Psoas muscle (tissue), 8 donors: Measurements from ENCODE around the gene MYMX. TPM values are rescaled to one million over a fixed set of nuclear protein-coding genes. Genes with fewer than 3 reads are reported as not detected.
A peak's percentile ranks its signal among the peaks of the same experiment; 100 is the strongest.

Experiments used
- ATAC-seq, 4 donors: fragments of 200-7000 bp; cut with Tn5 transposase; one replicate each; pipeline ENCODE4 v1.9.1; 2020; ENCODE audit warnings: moderate library complexity in 3 of 4, mild to moderate bottlenecking in 2 of 4
- DNase-seq, 2 donors: peaks; one replicate each; pipeline ENCODE4 v3.0.0-alpha.2; 2020
- H3K27ac ChIP-seq: fragments of 200-600 bp; one replicate; pipeline ENCODE4 v1.8.0; 2022
- H3K27me3 ChIP-seq, 3 donors: fragments of 200-600 bp in 1 of 3; one replicate each; pipeline versions ENCODE4 v1.6.1 to v1.8.0; 2013 to 2022; ENCODE audit warnings: low read length in 2 of 3, mild to moderate bottlenecking in 2 of 3, moderate library complexity in 1 of 3; ENCODE audit not compliant: insufficient read depth in 3 of 3
- H3K36me3 ChIP-seq, 2 donors: fragments of 200-600 bp in 1 of 2; one replicate each; pipeline versions ENCODE4 v1.6.1 to v1.8.0; 2013 to 2022; ENCODE audit warnings: low read depth in 1 of 2, mild to moderate bottlenecking in 1 of 2, moderate library complexity in 1 of 2; ENCODE audit not compliant: insufficient read depth in 1 of 2
- H3K4me1 ChIP-seq: fragments of 200-600 bp; one replicate; pipeline ENCODE4 v1.8.0; 2022
- H3K4me3 ChIP-seq: fragments of 200-600 bp; one replicate; pipeline ENCODE4 v1.8.0; 2022; ENCODE audit warnings: mild to moderate bottlenecking
- H3K9me3 ChIP-seq: fragments of 200-600 bp; one replicate; pipeline ENCODE4 v1.8.0; 2022
- WGBS, 3 donors: extraction: QIAGEN DNeasy Blood & Tissue Kit; methylation state at CpG; one replicate each; pipeline versions ENCODE4 v1.1.6 to v1.1.7; 2013; 5-methylcytosine and 5-hydroxymethylcytosine counted together
- intact Hi-C, 2 donors: fragments of 100-400 bp; cut with DNase I; formaldehyde crosslinking; loops; one replicate each; pipeline versions ENCODE4 v1.11.0 to v1.14.2; 2022
- polyA plus RNA-seq, 3 donors: library from polyadenylated mRNA; stranded (reverse); fragments of 200-250 nt; gene quantifications; one replicate each; pipeline ENCODE4 v1.2.3, GENCODE V29; 2013
- total RNA-seq, 4 donors: library from RNA; stranded (reverse); fragmentation: NEBNext Ultra II Directional in 2 of 4; extraction: Animal tissue kit (Norgen Biotek cat#: 25700) in 2 of 4; gene quantifications; one replicate each; pipeline versions ENCODE4 v1.2.1 to v1.2.4, GENCODE V29; 2021 to 2023
- TF ChIP-seq, protein P1 (sequence below): fragments of 200-600 bp; IDR thresholded peaks from one replicate; pipeline ENCODE4 v1.8.0; 2022; ENCODE audit warnings: antibody characterized with exemption
- donor health status: healthy with polysubstance abuse.
- donor health status: DM: no; HTN: no; CAD: no; lungs with moderate emphysema.
- donor health status: Bipolar disorder and iron deficiency.
- donor health status: healthy.
- donor health status: DM: yes; HTN: yes; CAD: no.
- donor health status: DM: no; HTN: no; CAD: no.
- donor health status: DM: no; HTN: no; CAD: no.
- donor health status: DM: yes; HTN: yes; CAD: no.

The MYMX gene
- total and polyA plus RNA-seq, 7 donors: 0.09 to 0.61 (median 0.36) TPM; not detected in 2

DNA sequence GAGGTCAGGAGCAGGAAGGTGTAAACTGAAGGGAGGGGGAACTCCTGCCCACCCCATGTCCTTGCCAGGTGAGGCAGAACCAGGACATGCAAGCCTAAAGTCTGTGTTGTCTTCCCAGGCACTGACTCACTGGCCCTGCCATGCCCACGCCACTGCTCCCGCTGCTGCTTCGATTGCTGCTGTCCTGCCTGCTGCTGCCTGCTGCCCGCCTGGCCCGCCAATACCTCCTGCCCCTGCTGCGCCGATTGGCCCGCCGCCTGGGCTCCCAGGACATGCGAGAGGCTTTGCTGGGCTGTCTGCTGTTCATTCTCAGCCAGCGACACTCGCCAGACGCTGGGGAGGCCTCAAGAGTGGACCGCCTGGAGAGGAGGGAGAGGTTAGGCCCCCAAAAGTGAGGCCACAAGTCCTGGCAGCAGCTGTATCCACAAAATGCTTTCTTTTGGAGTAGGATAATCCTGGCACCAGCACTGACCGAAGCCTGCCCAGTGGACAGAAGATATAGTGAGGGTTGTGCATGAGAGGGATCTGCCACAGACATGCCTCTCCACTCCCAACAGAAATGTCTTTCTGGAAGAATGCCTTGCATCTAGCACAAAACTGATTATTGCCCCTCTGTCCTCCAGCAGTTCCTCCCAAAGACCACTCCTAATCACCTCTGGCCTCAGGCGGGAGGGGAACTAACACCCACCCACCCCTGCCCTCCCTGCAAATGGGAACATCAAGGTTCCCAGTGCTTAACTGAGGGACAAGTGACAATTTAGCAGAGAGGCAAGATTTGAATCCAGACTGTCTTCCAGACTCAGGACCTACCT is 812 bp downstream of the MYMX start:
- H3K4me1 ChIP-seq: peaks cover 37% of the 10 kb centered on the region
- TF ChIP-seq, protein P1, sequence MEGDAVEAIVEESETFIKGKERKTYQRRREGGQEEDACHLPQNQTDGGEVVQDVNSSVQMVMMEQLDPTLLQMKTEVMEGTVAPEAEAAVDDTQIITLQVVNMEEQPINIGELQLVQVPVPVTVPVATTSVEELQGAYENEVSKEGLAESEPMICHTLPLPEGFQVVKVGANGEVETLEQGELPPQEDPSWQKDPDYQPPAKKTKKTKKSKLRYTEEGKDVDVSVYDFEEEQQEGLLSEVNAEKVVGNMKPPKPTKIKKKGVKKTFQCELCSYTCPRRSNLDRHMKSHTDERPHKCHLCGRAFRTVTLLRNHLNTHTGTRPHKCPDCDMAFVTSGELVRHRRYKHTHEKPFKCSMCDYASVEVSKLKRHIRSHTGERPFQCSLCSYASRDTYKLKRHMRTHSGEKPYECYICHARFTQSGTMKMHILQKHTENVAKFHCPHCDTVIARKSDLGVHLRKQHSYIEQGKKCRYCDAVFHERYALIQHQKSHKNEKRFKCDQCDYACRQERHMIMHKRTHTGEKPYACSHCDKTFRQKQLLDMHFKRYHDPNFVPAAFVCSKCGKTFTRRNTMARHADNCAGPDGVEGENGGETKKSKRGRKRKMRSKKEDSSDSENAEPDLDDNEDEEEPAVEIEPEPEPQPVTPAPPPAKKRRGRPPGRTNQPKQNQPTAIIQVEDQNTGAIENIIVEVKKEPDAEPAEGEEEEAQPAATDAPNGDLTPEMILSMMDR: no peak
- ATAC-seq (peak; percentile 49 to 68 (median 62)), DNase-seq (peak; percentile 73 to 89)
- no peaks in the 10 kb centered on the region for H3K36me3 ChIP-seq
- H3K27ac ChIP-seq: peak overlapping the region; percentile 87
- H3K9me3 ChIP-seq: no peaks in the 10 kb centered on the region
- WGBS, 3 donors: 23 to 43% (median 33%) methylated on average over 14 to 16 of the region's 16 CpGs
- H3K4me3 ChIP-seq: no peak overlapping the region
- H3K27me3 ChIP-seq: no peaks in the 10 kb centered on the region
- intact Hi-C loops: loop anchor here in 1 of 2 donors (5.0 kb wide), 2 partner anchors 35 to 115 kb away; no protein-coding TSS in a partner anchor

DNA sequence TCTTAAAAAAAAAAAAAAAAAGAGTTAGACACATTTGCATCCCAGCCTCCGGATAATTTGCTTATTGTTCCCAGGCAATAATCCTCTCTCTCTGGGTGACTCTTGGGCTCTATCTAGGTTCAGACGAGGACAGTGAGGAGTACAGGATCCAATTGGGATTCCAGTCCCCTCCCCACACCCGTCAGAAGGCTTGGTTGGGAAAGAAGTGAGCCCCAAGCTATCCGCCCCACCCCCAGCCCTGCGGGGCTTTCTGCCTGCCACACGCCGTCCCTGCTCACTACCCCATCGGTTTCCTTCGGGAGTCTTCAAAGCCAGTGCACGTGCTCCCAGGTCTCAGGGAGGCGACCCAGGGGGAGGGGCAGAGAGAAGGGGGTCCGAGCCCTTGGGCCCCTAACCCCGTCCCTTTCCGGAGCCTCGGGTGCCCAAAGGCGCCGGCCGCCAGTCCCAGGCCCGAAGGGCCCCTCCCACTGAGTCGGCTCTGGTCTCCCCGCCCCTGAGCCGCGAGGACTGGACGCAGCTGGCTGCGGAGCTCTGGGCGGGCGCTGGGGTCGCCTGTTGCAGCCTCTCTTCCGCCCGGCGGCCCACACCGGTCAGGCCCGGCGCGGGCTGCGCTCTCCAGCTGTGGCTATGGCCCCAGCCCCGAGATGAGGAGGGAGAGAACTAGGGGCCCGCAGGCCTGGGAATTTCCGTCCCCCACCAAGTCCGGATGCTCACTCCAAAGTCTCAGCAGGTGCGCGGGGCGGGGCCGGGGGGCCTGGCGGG is 2.5 kb downstream of the MYMX start:
- TF ChIP-seq, protein P1: no peak
- intact Hi-C loops: loop anchor here in 1 of 2 donors (5.0 kb wide), 2 partner anchors 37 to 117 kb away; no protein-coding TSS in a partner anchor
- ATAC-seq (peak; percentile 33 to 51 (median 42)), DNase-seq (peak; percentile 87 to 90)
- Histone ChIP-seq H3K27ac (peak overlapping the region; percentile 87), H3K27me3 (no peaks in the 10 kb centered on the region), H3K36me3 (no peaks in the 10 kb centered on the region), H3K4me3 (peak overlapping the region; percentile 61), H3K4me1 (peaks cover 45% of the 10 kb centered on the region), H3K9me3 (no peaks in the 10 kb centered on the region)
- 8 to 12% (median 9%) methylated on average over 21 to 45 of the region's 45 CpGs for WGBS, 3 donors

DNA sequence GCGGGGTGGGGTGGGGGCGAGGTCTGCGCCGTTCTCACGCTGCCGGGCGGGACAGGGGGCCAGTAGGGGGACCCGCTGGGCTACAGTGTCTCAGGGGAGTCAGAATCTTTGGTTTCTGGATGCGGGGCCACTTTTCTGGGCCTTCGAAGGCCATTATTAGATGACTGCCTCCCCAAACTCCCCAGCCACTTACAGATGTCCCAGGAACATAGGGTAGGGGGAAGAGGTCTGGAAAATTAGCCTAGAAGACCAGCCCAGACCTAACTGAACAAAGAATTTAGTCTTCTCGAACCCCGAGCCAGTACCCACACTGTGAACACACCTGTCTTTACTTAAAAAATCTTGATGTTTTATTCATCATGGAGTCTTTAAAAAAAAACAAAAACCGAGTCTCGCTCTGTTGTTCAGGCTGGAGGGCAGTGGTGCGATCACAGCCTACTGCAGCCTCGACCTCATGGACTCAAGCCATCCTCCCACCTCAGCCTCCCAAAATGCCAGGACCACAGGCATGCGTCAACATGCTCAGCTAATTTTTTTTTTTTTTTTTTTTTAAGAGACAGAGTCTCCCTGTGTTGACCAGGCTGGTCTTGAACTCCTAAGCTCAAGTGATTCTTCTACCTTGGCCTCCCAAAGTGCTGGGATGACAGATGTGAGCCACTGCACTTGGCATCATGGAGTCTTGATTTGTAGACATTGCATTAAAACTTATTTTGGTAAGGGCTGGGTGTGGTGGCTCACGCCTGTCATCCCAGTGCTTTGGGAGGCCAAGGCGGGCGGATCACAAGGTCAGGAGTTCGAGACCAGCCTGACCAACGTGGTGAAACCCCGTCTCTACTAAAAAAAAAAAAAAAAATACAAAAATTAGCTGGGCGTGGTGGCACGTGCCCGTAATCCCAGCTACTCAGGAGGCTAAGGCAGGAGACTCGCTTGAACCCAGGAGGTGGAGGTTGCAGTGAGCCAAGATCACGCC is 3.4 kb downstream of the MYMX start:
- Histone ChIP-seq H3K27ac (peak overlapping the region; percentile 87), H3K36me3 (no peaks in the 10 kb centered on the region), H3K27me3 (no peaks in the 10 kb centered on the region), H3K4me1 (peaks cover 53% of the 10 kb centered on the region), H3K9me3 (no peaks in the 10 kb centered on the region), H3K4me3 (peak overlapping the region; percentile 61)
- intact Hi-C loops: loop anchor here in 1 of 2 donors (5.0 kb wide), 2 partner anchors 38 to 118 kb away; no protein-coding TSS in a partner anchor
- ATAC-seq (no peak), DNase-seq (no peak)
- TF ChIP-seq, protein P1: no peak
- WGBS, 3 donors: 54 to 62% (median 57%) methylated on average over 28 of the region's 28 CpGs

DNA sequence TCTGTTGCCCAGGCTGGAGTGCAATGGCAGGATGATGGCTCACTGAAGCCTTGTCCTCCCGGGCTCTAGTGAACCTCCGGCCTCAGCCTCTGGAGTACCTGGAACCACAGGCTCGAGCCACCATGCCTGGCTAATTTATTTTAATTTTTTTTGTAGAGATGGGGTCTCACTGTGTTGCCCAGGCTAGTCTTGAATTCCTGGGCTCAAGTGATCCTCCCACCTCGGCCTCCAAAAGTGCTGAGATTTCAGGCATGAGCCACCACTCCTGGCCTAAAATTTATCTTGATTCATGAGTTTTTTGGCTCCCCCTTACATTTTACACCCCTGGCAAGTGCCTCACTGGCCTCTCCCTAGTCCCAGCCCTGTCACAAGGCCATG is 4.2 kb downstream of the MYMX start:
- DNase-seq (no peak), ATAC-seq (no peak)
- Histone ChIP-seq H3K27me3 (no peaks in the 10 kb centered on the region), H3K27ac (peak overlapping the region; percentile 87), H3K9me3 (no peaks in the 10 kb centered on the region), H3K4me1 (peaks cover 60% of the 10 kb centered on the region), H3K4me3 (no peak overlapping the region), H3K36me3 (no peaks in the 10 kb centered on the region)
- WGBS, 3 donors: 65 to 78% (median 70%) methylated on average over 4 of the region's 4 CpGs
- intact Hi-C loops: no loop called here
- TF ChIP-seq, protein P1: no peak
